ENCODE results near the gene NCAPD2.
"Not testable (repeated sequence)": the region's sequence is repeated elsewhere in the genome, so short reads cannot be mapped to it uniquely, and the experiment has no call there.

Gene NCAPD2

DNA sequence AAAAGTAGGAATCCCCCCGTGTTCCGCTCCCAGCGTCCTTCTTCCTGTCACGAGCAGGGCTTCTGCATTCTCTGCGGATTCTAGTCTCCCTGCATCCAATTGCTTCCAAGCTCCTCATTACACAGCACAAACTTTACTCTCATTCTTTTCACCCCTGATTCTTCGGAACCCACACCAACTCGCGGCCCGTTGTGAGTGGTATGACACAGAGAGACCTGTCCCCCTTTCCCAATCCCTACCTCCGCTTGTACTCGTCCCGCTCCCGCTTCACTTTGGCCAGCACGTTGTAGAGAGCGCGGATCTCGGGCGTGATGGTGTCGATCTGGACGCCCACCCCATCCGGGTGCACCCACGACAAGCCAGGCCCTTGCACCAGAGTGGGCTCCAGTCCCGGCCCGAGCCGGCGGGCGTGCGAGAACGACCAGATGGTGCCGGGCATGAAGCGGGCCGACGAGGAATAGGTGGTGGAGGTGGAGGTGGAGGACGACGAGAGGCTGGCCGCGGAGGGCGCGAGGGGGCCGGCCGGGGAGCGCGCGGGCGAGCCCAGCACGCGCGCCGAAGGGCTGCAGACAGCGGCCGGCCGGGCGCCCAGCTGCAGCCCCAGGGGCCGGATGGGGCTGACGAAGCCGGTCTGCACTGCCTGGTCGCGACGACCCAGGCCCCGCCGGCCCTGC, 61.3 kb downstream of the NCAPD2 start:
- Histone ChIP-seq H3K36me3 (ENCODE audit: low read length) (no peaks in the 10 kb centered on the region), H3K79me2 (ENCODE audit: insufficient read depth, low read length) (peaks cover 45% of the 10 kb centered on the region), H3K9me2 (replicated peaks; ENCODE audit: insufficient read depth, low read length) (no peaks in the 10 kb centered on the region), H4K20me1 (ENCODE audit: low read depth, low read length) (peaks cover 2% of the 10 kb centered on the region; the same call in 1 of the 2 replicates), H3K4me3 (ENCODE audit: insufficient read depth, low read length, poor library complexity, severe bottlenecking) (peak overlapping the region; percentile 68), H3K9me3 (ENCODE audit: insufficient read depth, low read length) (no peaks in the 10 kb centered on the region), H3K27ac (ENCODE audit: low read depth, low read length) (peak overlapping the region; percentile 66), H3K27me3 (ENCODE audit: low read length) (no peaks in the 10 kb centered on the region), H2AFZ (ENCODE audit: low read depth, low read length, severe bottlenecking) (no peak overlapping the region), H3F3A (ENCODE audit: insufficient read depth) (peaks cover 24% of the 10 kb centered on the region), H3K4me2 (ENCODE audit: low read depth, low read length, poor library complexity, severe bottlenecking) (peak overlapping the region; percentile 90), H3K9ac (ENCODE audit: low read length) (peak overlapping the region; percentile 76)
- TF ChIP-seq, protein P1, sequence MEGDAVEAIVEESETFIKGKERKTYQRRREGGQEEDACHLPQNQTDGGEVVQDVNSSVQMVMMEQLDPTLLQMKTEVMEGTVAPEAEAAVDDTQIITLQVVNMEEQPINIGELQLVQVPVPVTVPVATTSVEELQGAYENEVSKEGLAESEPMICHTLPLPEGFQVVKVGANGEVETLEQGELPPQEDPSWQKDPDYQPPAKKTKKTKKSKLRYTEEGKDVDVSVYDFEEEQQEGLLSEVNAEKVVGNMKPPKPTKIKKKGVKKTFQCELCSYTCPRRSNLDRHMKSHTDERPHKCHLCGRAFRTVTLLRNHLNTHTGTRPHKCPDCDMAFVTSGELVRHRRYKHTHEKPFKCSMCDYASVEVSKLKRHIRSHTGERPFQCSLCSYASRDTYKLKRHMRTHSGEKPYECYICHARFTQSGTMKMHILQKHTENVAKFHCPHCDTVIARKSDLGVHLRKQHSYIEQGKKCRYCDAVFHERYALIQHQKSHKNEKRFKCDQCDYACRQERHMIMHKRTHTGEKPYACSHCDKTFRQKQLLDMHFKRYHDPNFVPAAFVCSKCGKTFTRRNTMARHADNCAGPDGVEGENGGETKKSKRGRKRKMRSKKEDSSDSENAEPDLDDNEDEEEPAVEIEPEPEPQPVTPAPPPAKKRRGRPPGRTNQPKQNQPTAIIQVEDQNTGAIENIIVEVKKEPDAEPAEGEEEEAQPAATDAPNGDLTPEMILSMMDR (IDR thresholded peaks at IDR 0.05; ENCODE audit: insufficient read depth, low read length, poor library complexity, severe bottlenecking) = no peak
- no peak for TF ChIP-seq EZH2phosphoT487 (conservative IDR thresholded peaks at IDR 0.05; ENCODE audit: low read length)

- Histone ChIP-seq H3K79me2 (ENCODE audit: insufficient read depth, low read length) (peaks cover 38% of the 10 kb centered on the region), H3K4me2 (ENCODE audit: low read depth, low read length, poor library complexity, severe bottlenecking) (peak overlapping the region; percentile 90)
Observed at GRCh38 chr12:6556496-6556817, 62.6 kb downstream of the NCAPD2 start.

DNA sequence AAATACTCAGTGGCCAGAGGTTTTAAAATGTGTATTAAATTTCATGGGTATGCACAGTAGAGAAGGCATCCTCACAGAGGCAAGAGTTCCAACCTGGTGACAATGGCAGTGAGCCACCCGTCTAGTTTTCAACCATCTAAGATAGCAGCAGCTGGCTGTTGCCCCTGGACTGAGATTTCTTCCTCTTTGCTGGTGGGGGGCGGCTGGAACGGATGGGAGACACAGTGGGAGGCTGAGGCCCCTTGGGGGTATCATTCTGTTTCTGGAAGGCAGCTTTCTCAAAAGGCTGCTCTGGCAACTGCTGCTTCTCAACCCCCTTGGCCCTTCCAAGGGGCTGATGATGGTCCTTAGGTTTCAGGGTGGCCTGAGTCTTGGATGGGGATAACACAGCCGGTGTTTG, 63.0 kb downstream of the NCAPD2 start:
- Histone ChIP-seq H3K27ac (ENCODE audit: low read depth, low read length) (no peak overlapping the region), H3K4me2 (ENCODE audit: low read depth, low read length, poor library complexity, severe bottlenecking) (no peak overlapping the region), H3K79me2 (ENCODE audit: insufficient read depth, low read length) (peaks cover 34% of the 10 kb centered on the region), H3K9me3 (ENCODE audit: insufficient read depth, low read length) (no peaks in the 10 kb centered on the region), H3F3A (ENCODE audit: insufficient read depth) (peaks cover 24% of the 10 kb centered on the region), H2AFZ (ENCODE audit: low read depth, low read length, severe bottlenecking) (no peak overlapping the region), H3K36me3 (ENCODE audit: low read length) (0 out of 2 replicates have a peak, but pooled peaks cover 6% of the 10 kb centered on the region), H3K9ac (ENCODE audit: low read length) (no peak overlapping the region), H4K20me1 (ENCODE audit: low read depth, low read length) (peaks cover 2% of the 10 kb centered on the region; the same call in 1 of the 2 replicates), H3K27me3 (ENCODE audit: low read length) (no peaks in the 10 kb centered on the region), H3K9me2 (replicated peaks; ENCODE audit: insufficient read depth, low read length) (no peaks in the 10 kb centered on the region), H3K4me3 (ENCODE audit: insufficient read depth, low read length, poor library complexity, severe bottlenecking) (no peak overlapping the region)
- TF ChIP-seq, protein P1 (IDR thresholded peaks at IDR 0.05; ENCODE audit: insufficient read depth, low read length, poor library complexity, severe bottlenecking) = no peak
- TF ChIP-seq EZH2phosphoT487 (conservative IDR thresholded peaks at IDR 0.05; ENCODE audit: low read length) = no peak

More at GRCh38 chr12:6556496-6556817, 62.6 kb downstream of the NCAPD2 start:
- H3K9me2 ChIP-seq (replicated peaks; ENCODE audit: insufficient read depth, low read length); H3K27ac ChIP-seq (ENCODE audit: low read depth, low read length); H3K4me3 ChIP-seq (ENCODE audit: insufficient read depth, low read length, poor library complexity, severe bottlenecking); H3K9ac ChIP-seq (ENCODE audit: low read length); H3K9me3 ChIP-seq (ENCODE audit: insufficient read depth, low read length); H3K27me3 ChIP-seq (ENCODE audit: low read length); H4K20me1 ChIP-seq (ENCODE audit: low read depth, low read length); H3K36me3 ChIP-seq (ENCODE audit: low read length); H2AFZ ChIP-seq (ENCODE audit: low read depth, low read length, severe bottlenecking): not testable (repeated sequence)
- peaks cover 24% of the 10 kb centered on the region for H3F3A ChIP-seq (ENCODE audit: insufficient read depth)

DNA sequence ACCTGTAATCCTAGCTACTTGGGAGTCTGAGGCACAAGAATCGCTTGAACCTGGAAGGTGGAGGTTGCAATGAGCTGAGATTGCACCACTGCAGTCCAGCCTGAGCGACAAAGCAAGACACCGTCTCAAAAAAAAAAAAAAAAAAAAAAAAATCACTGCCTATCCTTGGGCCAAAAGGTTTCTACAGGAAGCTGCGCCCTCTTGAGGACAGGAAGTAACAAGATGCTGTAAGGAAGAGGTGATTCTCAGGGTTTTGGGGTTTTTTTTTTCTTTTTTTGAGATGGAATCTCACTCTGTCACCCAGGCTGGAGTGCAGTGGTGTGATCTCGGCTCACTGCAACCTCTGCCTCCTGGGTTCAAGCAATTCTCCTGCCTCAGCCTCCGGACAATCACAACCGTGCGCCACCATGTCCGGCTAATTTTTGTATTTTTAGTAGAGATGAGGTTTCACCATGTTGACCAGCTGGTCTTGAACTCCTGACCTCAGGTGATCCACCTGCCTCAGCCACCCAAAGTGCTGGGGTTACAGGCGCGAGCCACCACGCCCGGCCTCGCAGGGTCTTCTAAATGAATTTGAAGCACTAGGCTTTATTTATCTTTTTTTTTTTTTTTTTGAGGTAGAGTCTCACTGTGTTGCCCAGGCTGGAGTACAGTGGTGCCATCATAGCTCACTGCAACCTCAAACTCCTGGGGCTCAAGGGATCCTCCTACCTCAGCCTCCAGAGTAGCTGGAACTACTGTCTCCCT, 64.3 kb downstream of the NCAPD2 start:
- H3K9me3 ChIP-seq (ENCODE audit: insufficient read depth, low read length); H4K20me1 ChIP-seq (ENCODE audit: low read depth, low read length); H3K27ac ChIP-seq (ENCODE audit: low read depth, low read length); H3K9ac ChIP-seq (ENCODE audit: low read length); H3K4me2 ChIP-seq (ENCODE audit: low read depth, low read length, poor library complexity, severe bottlenecking); H3K4me3 ChIP-seq (ENCODE audit: insufficient read depth, low read length, poor library complexity, severe bottlenecking); H2AFZ ChIP-seq (ENCODE audit: low read depth, low read length, severe bottlenecking); H3K9me2 ChIP-seq (replicated peaks; ENCODE audit: insufficient read depth, low read length); H3K27me3 ChIP-seq (ENCODE audit: low read length): not testable (repeated sequence)
- Histone ChIP-seq H3K79me2 (ENCODE audit: insufficient read depth, low read length) (peaks cover 25% of the 10 kb centered on the region), H3F3A (ENCODE audit: insufficient read depth) (peaks cover 24% of the 10 kb centered on the region), H3K36me3 (ENCODE audit: low read length) (peaks cover 16% of the 10 kb centered on the region; the same call in 1 of the 2 replicates)
- TF ChIP-seq, protein P1 (IDR thresholded peaks at IDR 0.05; ENCODE audit: insufficient read depth, low read length, poor library complexity, severe bottlenecking) = peak; percentile 27
